Vagina (tissue), 2 donors: ENCODE data around the gene ZMYND10.

ENCODE experiments used
- CTCF ChIP-seq, 3 experiments: fragments of 450-650 bp in 2 of 3; fragments of 200-600 bp in 1 of 3; sonication (generic) in 1 of 3; IDR thresholded peaks; one replicate each; pipeline ENCODE4 v1.5.1; 2017 to 2019; ENCODE audit warnings: antibody characterized with exemption in 3 of 3, mild to moderate bottlenecking in 2 of 3, moderate library complexity in 2 of 3
- POLR2A ChIP-seq, 2 donors: fragments of 450-650 bp; IDR thresholded peaks; one replicate each; pipeline ENCODE4 v1.6.1; 2017; ENCODE audit warnings: antibody characterized with exemption in 2 of 2, mild to moderate bottlenecking in 2 of 2, moderate library complexity in 2 of 2

GRCh38 chr3:50339485-50340146 lies 5.9 kb downstream of the ZMYND10 start:
- TF ChIP-seq CTCF (IDR thresholded peaks at IDR 0.05) (no peak), POLR2A (IDR thresholded peaks at IDR 0.05) (no peak)
